HS-5 (cell line): Measurements from ENCODE around the gene ATP6V1B1.

Experiments
- DNase-seq: peaks from one replicate; pipeline ENCODE4 v3.0.0-alpha.2; 2012; ENCODE audit warnings: low read depth

Gene ATP6V1B1

GRCh38 chr2:70927138-70927537 is 8.6 kb upstream of the ATP6V1B1 start:
- no peak for DNase-seq

GRCh38 chr2:70927641-70928040 is 8.1 kb upstream of the ATP6V1B1 start:
- DNase-seq, result no peak

- DNase-seq, result no peak
These were observed 7.3 kb upstream of the ATP6V1B1 start for GRCh38 chr2:70928366-70928765.

GRCh38 chr2:70930371-70931329 is 5.0 kb upstream of the ATP6V1B1 start:
- DNase-seq, result no peak

GRCh38 chr2:70931376-70932000 is 4.2 kb upstream of the ATP6V1B1 start:
- no peak for DNase-seq

- DNase-seq, result no peak
These were observed 3.0 kb upstream of the ATP6V1B1 start for GRCh38 chr2:70932631-70933230.

- no peak for DNase-seq
These were observed 719 bp upstream of the ATP6V1B1 start for GRCh38 chr2:70934981-70935380.

GRCh38 chr2:70936165-70936978 is 672 bp downstream of the ATP6V1B1 start:
- DNase-seq, result no peak

GRCh38 chr2:70936979-70937811 is 1.5 kb downstream of the ATP6V1B1 start:
- no peak for DNase-seq

GRCh38 chr2:70937866-70938585 is 2.3 kb downstream of the ATP6V1B1 start:
- DNase-seq, result no peak

GRCh38 chr2:70938586-70938950 is 2.9 kb downstream of the ATP6V1B1 start:
- no peak for DNase-seq

GRCh38 chr2:70939001-70939838 is 3.5 kb downstream of the ATP6V1B1 start:
- no peak for DNase-seq

- DNase-seq, result no peak
These were observed 4.3 kb downstream of the ATP6V1B1 start for GRCh38 chr2:70939839-70940580.

- DNase-seq, result no peak
These were observed 5.5 kb downstream of the ATP6V1B1 start for GRCh38 chr2:70941186-70941585.

GRCh38 chr2:70941701-70942100 is 6.0 kb downstream of the ATP6V1B1 start:
- DNase-seq, result no peak

GRCh38 chr2:70942396-70943204 is 6.9 kb downstream of the ATP6V1B1 start:
- DNase-seq, result no peak

GRCh38 chr2:70943205-70943871 is 7.6 kb downstream of the ATP6V1B1 start:
- DNase-seq, result no peak
